HG03378 (cell line): ENCODE results near the gene CCL1.

Experiments
- ATAC-seq: cut with Tn5 transposase; IDR thresholded peaks from one replicate; pipeline ENCODE4 v1.9.1; 2021; ENCODE audit warnings: mild to moderate bottlenecking, moderate library complexity; ENCODE audit not compliant: unreplicated experiment

Gene CCL1

GRCh38 chr17:34384271-34384670, 21.2 kb upstream of the CCL1 start:
- ATAC-seq, result no peak

- ATAC-seq, result no peak
Measured at GRCh38 chr17:34383216-34383615, 20.2 kb upstream of the CCL1 start.

- ATAC-seq, result no peak
Measured at GRCh38 chr17:34382621-34383124, 19.6 kb upstream of the CCL1 start.

GRCh38 chr17:34379868-34380267, 16.8 kb upstream of the CCL1 start:
- no peak for ATAC-seq

GRCh38 chr17:34378664-34379101, 15.7 kb upstream of the CCL1 start:
- ATAC-seq, result peak; percentile 83

GRCh38 chr17:34377078-34377823, 14.2 kb upstream of the CCL1 start:
- no peak for ATAC-seq

GRCh38 chr17:34375426-34375997, 12.5 kb upstream of the CCL1 start:
- no peak for ATAC-seq

- no peak for ATAC-seq
Measured at GRCh38 chr17:34374457-34374856, 11.4 kb upstream of the CCL1 start.

- ATAC-seq, result no peak
Measured at GRCh38 chr17:34371405-34372100, 8.5 kb upstream of the CCL1 start.

GRCh38 chr17:34370997-34371395, 8.0 kb upstream of the CCL1 start:
- no peak for ATAC-seq

- no peak for ATAC-seq
Measured at GRCh38 chr17:34370376-34370996, 7.5 kb upstream of the CCL1 start.

- no peak for ATAC-seq
Measured at GRCh38 chr17:34369571-34369970, 6.5 kb upstream of the CCL1 start.

- no peak for ATAC-seq
Measured at GRCh38 chr17:34368946-34369500, 6.0 kb upstream of the CCL1 start.

GRCh38 chr17:34368196-34368945, 5.3 kb upstream of the CCL1 start:
- ATAC-seq, result no peak

- ATAC-seq, result no peak
Measured at GRCh38 chr17:34367486-34368195, 4.6 kb upstream of the CCL1 start.

- no peak for ATAC-seq
Measured at GRCh38 chr17:34366529-34367107, 3.6 kb upstream of the CCL1 start.

GRCh38 chr17:34366010-34366409, 3.0 kb upstream of the CCL1 start:
- no peak for ATAC-seq

GRCh38 chr17:34365340-34365739, 2.3 kb upstream of the CCL1 start:
- ATAC-seq, result no peak

- ATAC-seq, result no peak
Measured at GRCh38 chr17:34364751-34365150, 1.7 kb upstream of the CCL1 start.
